Activated naive CD8-positive, alpha-beta T cell treated with anti-CD3 and anti-CD28 coated beads for 36 hours (primary cell): Measurements from ENCODE around the gene RBFOX1. TPM values are rescaled to one million over a fixed set of nuclear protein-coding genes. Genes with fewer than 3 reads are reported as not detected.

Experiments used
- DNase-seq: peaks from one replicate; pipeline ENCODE4 v3.0.0; 2021
- H3K27ac Mint-ChIP-seq: one replicate; pipeline ENCODE4 v1.8.0; 2022; ENCODE audit warnings: mild to moderate bottlenecking, moderate library complexity, mixed read lengths
- H3K27me3 Mint-ChIP-seq: one replicate; pipeline ENCODE4 v1.8.0; 2022; ENCODE audit warnings: mild to moderate bottlenecking, mixed read lengths
- H3K36me3 Mint-ChIP-seq: one replicate; pipeline ENCODE4 v1.8.0; 2021; ENCODE audit warnings: mild to moderate bottlenecking, mixed read lengths
- H3K4me1 Mint-ChIP-seq: one replicate; pipeline ENCODE4 v1.8.0; 2021; ENCODE audit warnings: mixed read lengths
- H3K4me3 Mint-ChIP-seq: one replicate; pipeline ENCODE4 v1.8.0; 2022; ENCODE audit warnings: mild to moderate bottlenecking, moderate library complexity, mixed read lengths
- H3K9me3 Mint-ChIP-seq: one replicate; pipeline ENCODE4 v1.8.0; 2022; ENCODE audit warnings: mixed read lengths
- total RNA-seq, 2 experiments: library from RNA; stranded (reverse); gene quantifications; one replicate each; pipeline ENCODE4 v1.2.3, GENCODE V29; 2021

RBFOX1 gene
- total RNA-seq, 2 experiments from 2014 or later = not detected

DNA sequence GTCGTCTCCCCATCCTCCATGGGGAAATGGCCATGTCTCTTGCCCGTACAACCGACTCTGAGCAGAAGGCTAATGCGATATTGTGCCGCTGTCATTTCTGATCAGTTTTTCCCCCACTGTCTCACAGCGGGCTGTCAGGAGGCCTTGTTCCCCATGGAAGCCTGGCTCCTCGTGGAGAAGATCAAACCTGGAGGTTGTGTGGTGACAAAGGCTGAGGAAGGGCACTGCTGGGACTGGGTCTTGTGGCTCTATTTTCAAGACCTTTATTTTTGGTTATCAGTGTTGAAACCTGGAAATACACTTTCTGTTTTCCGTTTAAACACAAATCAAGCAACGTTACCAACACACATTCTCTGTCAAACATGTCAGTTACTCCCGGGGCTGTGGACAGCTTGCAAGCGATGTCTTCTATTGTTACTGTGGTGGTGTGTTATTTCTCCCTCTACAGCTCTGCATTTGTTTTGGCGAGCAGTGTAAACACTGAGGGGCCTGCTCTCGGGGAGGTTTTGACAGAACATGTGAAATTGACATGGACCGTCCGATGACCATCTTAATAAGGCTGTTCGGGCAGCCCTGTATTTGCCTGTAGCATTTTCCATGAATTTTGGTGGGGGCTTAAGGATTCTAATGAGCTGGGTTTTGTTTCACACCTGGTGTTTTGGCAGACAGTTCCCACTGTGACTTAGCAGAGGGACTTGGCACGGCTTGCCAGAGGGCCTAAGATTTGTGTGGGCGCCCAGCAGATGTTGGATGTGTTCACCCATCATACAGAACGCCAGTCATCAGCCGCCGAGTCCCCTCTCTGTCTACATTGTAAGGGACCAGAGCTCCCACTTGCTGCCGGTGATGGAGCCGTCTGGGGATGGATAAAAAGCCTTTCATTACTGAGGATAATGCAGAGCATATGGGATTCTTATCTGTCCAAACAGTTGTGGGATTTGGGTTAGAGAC lies 12.5 kb downstream of the RBFOX1 start:
- Mint-ChIP-seq H3K4me3 (no peak overlapping the region), H3K9me3 (peaks cover 7% of the 10 kb centered on the region), H3K4me1 (no peaks in the 10 kb centered on the region), H3K27me3 (no peaks in the 10 kb centered on the region), H3K27ac (no peak overlapping the region), H3K36me3 (no peaks in the 10 kb centered on the region)
- DNase-seq = no peak

DNA sequence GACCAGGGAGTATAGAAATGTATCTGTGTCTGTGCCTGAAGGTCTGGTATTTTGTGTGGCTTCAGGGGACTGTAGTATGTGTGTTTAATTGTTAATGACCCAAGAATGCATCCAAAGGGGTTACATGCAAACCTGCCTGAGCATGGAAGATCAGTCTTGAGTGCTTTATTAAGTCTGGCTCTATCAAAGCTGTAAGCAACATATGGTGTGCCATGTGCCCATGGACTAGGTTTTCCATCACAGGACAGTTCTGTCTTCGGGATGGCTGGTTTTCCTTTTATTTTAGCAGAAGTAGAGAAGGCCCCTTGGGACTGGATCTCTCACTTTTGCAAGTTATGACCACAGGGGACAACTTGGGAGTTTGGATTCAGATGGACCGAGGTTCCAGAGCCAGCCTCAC lies 18.2 kb downstream of the RBFOX1 start:
- H3K36me3 Mint-ChIP-seq = no peaks in the 10 kb centered on the region
- DNase-seq = no peak
- H3K4me1 Mint-ChIP-seq = no peaks in the 10 kb centered on the region
- no peak overlapping the region for H3K4me3 Mint-ChIP-seq
- peaks cover 6% of the 10 kb centered on the region for H3K9me3 Mint-ChIP-seq
- H3K27me3 Mint-ChIP-seq = no peaks in the 10 kb centered on the region
- H3K27ac Mint-ChIP-seq = no peak overlapping the region

DNA sequence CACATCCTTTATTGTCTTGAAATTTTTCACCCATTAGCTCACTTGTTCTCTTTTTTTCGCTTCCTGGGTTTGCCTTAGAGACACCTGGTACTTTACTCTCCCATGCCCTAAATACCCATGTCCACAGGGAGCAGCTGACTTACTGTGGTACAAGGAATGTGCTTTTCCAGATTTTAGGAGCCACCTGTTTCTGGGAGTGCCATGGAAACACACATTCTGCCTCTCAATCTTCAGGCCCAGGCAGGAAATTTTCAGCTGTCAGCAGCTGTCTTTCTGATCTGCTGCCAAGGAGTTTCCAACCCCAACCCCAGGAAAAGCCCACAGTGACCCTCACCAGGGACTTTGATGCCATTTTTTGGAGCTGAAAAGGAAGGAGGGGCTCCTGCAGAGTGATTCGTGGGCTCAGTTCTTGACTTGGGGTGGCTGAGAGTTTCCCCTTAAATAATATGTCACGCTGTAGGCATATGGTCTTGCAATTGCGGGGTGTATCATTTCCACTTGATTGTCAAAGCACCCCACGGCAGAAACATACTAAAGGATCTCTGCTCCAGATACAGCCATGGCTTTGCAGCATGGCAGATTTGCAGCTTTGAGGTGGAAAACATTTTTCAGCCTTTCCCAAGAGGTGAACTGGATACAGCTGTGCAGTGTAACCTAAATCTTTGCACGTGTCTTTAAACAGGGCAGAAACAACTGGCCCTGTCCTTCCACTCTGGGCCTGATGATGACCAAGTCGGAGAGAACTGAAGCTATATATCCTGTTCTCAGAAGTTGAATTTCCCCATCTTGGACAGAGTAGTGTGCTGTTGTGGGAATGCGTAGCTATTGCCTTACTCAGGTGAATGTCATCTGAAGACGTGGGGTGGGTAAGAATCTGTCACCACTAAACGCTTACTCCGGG lies 19.2 kb downstream of the RBFOX1 start:
- Mint-ChIP-seq H3K9me3 (peaks cover 3% of the 10 kb centered on the region), H3K27ac (no peak overlapping the region), H3K36me3 (no peaks in the 10 kb centered on the region), H3K4me1 (no peaks in the 10 kb centered on the region), H3K27me3 (no peaks in the 10 kb centered on the region), H3K4me3 (no peak overlapping the region)
- no peak for DNase-seq

- DNase-seq = no peak
- Mint-ChIP-seq H3K4me3 (no peak overlapping the region), H3K36me3 (no peaks in the 10 kb centered on the region), H3K9me3 (no peaks in the 10 kb centered on the region), H3K27me3 (no peaks in the 10 kb centered on the region), H3K4me1 (no peaks in the 10 kb centered on the region), H3K27ac (no peak overlapping the region)
These were observed 23.1 kb downstream of the RBFOX1 start for GRCh38 chr16:7355758-7356157.

GRCh38 chr16:7361416-7362129 lies 28.9 kb downstream of the RBFOX1 start:
- DNase-seq = no peak
- no peaks in the 10 kb centered on the region for H3K36me3 Mint-ChIP-seq
- H3K9me3 Mint-ChIP-seq = peaks cover 2% of the 10 kb centered on the region
- H3K27ac Mint-ChIP-seq = no peak overlapping the region
- H3K4me3 Mint-ChIP-seq = no peak overlapping the region
- no peaks in the 10 kb centered on the region for H3K4me1 Mint-ChIP-seq
- H3K27me3 Mint-ChIP-seq = peaks cover 4% of the 10 kb centered on the region

DNA sequence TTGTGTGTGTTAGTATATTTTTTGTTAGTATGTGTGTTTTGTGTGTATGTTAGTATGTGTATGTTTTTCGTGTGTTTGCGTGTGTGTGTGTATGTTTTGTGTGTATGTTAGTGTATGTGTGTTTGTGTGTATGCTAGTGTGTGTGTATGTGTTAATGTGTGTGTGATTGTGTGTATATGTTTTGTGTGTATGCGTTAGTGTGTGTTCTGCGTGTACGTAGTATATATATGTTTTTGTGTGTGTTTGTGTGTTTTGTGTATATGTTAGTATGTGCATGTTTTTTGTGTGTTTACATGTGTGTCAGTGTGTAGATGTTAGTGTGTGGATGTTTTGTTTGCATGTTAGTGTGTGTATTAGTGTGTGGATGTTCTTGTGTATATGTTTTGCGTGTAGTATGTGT lies 29.6 kb downstream of the RBFOX1 start:
- DNase-seq = no peak
- no peaks in the 10 kb centered on the region for H3K36me3 Mint-ChIP-seq
- peaks cover 3% of the 10 kb centered on the region for H3K9me3 Mint-ChIP-seq
- no peak overlapping the region for H3K4me3 Mint-ChIP-seq
- peaks cover 4% of the 10 kb centered on the region for H3K27me3 Mint-ChIP-seq
- no peaks in the 10 kb centered on the region for H3K4me1 Mint-ChIP-seq
- H3K27ac Mint-ChIP-seq = no peak overlapping the region

DNA sequence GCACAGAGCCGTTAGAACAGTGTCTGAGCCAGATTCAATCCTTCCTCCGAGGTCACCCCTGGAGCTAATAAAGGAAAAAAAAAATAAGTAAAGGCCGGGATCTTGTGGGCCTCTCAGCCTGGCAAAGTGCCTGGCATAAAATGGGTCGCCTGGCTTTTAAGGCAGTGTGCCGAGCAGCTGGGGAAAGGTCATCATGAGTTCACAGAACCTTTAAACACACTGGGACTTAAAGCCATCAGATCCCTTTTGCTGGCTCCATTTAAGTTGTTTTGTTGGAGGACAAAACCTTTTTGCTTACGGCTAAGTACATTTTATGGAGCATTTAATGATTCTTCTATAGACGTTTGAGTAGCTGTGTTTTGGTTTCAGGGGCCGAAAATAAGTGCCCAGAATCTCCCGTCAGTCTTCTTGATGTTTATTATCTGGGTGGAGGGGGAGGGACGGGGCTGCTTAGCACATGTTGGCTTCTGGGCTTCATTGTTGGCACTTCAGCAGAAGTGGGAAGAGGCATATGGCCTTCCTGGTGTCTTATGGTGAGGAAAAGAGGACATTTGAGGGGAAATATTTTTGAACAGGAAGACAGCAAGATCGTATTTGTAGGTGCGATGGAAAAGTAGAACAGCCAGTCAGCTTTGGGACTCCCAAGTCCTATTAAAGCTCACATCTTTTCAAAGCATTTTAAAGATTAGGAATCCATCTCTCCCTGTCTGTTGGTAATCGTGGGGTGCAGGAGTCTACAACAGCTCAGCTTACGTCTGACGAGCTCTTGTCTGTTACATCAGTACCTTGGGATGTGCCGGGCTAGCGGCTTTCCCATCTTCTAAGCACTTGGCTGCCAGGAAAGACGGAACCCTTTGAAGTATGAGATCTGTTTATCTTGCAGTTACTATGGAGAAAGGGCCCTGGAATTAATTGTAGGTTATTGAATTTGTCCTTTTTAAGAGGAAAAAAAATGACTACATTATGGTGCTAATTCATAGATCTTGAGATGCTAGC lies 31.1 kb downstream of the RBFOX1 start:
- Mint-ChIP-seq H3K27me3 (peaks cover 4% of the 10 kb centered on the region), H3K4me1 (no peaks in the 10 kb centered on the region), H3K4me3 (no peak overlapping the region), H3K9me3 (peaks cover 3% of the 10 kb centered on the region), H3K36me3 (no peaks in the 10 kb centered on the region), H3K27ac (no peak overlapping the region)
- no peak for DNase-seq

- no peak overlapping the region for H3K4me3 Mint-ChIP-seq
- H3K4me1 Mint-ChIP-seq = no peaks in the 10 kb centered on the region
- H3K27ac Mint-ChIP-seq = no peak overlapping the region
- no peaks in the 10 kb centered on the region for H3K36me3 Mint-ChIP-seq
- peaks cover 3% of the 10 kb centered on the region for H3K9me3 Mint-ChIP-seq
- no peak for DNase-seq
- H3K27me3 Mint-ChIP-seq = peaks cover 4% of the 10 kb centered on the region
These were observed 33.4 kb downstream of the RBFOX1 start for GRCh38 chr16:7366041-7366440.

DNA sequence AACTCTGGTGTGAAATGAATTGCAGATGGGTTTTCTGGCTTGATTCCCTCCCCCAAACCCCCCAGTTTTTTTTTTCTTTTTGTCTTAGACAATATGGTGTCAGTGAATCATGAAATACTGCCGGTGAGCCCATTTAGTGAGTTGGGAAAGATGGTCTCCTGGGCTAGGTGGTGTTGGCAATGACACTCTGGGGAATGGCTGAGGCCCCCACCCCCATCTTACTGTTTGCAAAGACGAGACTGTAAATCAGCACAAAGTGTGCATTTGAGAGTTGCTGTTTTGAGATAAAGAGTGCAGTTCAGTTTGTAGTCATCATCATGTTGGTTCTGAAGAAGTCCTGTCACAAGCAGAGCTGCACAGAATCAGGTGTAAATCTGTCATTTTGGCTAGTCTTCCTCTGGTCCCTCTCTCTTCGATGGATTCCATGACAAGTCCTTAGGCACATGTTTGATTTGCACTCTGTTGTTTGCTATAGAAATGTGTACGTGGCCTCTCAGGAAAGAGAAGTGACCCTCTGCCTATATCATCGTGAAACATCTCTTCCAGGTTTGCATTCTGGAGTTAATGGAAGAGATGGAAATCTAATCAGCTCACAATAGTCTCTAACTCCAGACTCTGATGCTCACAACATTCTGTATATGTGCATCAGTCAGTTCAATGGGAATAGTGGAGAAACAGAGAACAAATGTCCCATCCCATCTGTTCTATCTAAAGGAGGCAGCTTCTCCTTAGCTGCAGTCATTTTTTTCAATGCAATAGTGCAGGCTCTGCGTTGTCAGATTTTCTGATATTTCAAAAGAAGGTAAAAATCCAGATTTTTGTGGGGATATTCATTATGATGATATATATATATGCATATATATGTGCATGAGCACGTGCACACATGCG lies 34.6 kb downstream of the RBFOX1 start:
- Mint-ChIP-seq H3K4me1 (no peaks in the 10 kb centered on the region), H3K36me3 (no peaks in the 10 kb centered on the region), H3K9me3 (peaks cover 3% of the 10 kb centered on the region), H3K4me3 (no peak overlapping the region), H3K27me3 (peaks cover 4% of the 10 kb centered on the region), H3K27ac (no peak overlapping the region)
- DNase-seq = no peak

DNA sequence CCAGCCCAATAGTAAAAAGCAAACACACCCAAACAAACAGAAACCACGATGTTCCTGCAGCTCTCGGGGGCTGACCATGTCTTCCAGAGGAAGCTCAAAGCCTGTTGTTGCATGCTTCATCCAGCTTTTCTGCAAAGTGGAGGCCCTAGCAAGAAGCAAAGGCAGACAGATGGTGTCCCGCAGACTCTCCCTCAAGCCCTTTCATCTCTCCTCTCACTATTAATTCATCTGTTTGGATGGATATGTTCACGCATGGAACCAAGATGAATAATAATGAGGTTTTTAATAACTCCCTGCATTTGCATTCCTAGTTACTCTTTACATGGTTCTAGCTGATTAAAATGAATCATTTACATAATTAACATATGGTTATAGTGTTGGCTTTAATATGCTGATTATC lies 36.6 kb downstream of the RBFOX1 start:
- no peak overlapping the region for H3K4me3 Mint-ChIP-seq
- no peak overlapping the region for H3K27ac Mint-ChIP-seq
- H3K27me3 Mint-ChIP-seq = peaks cover 1% of the 10 kb centered on the region
- no peak for DNase-seq
- H3K4me1 Mint-ChIP-seq = no peaks in the 10 kb centered on the region
- H3K9me3 Mint-ChIP-seq = peaks cover 3% of the 10 kb centered on the region
- no peaks in the 10 kb centered on the region for H3K36me3 Mint-ChIP-seq

GRCh38 chr16:7372095-7372494 lies 39.5 kb downstream of the RBFOX1 start:
- DNase-seq = no peak
- Mint-ChIP-seq H3K27ac (no peak overlapping the region), H3K36me3 (no peaks in the 10 kb centered on the region), H3K4me3 (no peak overlapping the region), H3K9me3 (peaks cover 1% of the 10 kb centered on the region), H3K4me1 (no peaks in the 10 kb centered on the region), H3K27me3 (no peaks in the 10 kb centered on the region)

- no peak for DNase-seq
- peaks cover 1% of the 10 kb centered on the region for H3K9me3 Mint-ChIP-seq
- no peak overlapping the region for H3K4me3 Mint-ChIP-seq
- no peaks in the 10 kb centered on the region for H3K27me3 Mint-ChIP-seq
- no peaks in the 10 kb centered on the region for H3K4me1 Mint-ChIP-seq
- H3K36me3 Mint-ChIP-seq = no peaks in the 10 kb centered on the region
- H3K27ac Mint-ChIP-seq = no peak overlapping the region
These were observed 41.1 kb downstream of the RBFOX1 start for GRCh38 chr16:7373776-7374175.

DNA sequence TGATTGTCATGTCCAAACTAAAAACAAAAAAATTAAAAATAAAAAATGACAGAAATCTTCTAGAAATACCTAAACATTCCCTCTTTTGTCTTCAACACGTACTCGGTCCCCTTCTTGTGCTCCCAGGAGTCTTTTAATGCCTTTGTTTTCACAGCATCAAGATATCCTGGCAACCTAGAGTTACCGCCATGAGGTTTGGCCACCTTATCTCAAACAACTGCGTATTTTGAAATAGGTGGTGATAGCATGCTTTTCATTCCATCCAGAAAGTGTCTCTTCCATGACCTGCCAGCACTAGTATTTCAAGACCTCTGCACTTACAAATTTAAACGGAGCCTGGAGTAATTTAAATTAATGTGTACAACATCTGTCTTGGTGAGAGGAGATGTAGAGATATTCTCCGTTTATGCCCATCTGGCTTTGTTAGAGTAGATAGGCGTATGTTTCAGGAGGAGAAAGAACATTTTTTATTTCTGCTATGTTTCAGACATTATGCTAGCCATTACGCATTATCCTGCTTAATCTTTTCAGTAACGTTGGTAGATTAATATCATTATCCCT lies 42.0 kb downstream of the RBFOX1 start:
- DNase-seq = no peak
- Mint-ChIP-seq H3K4me3 (no peak overlapping the region), H3K27ac (no peak overlapping the region), H3K27me3 (no peaks in the 10 kb centered on the region), H3K36me3 (no peaks in the 10 kb centered on the region), H3K9me3 (peaks cover 1% of the 10 kb centered on the region), H3K4me1 (no peaks in the 10 kb centered on the region)
